ENCODE measurements around the gene FOXP2. TPM values are rescaled to one million over a fixed set of nuclear protein-coding genes. Genes with fewer than 3 reads are reported as not detected.

The FOXP2 gene
- total RNA-seq, 2 donors from 2014 or later = 15.5 to 16.6 TPM

GRCh38 chr7:114718861-114719260 is 304.2 kb downstream of the FOXP2 start:
- no peaks in the 10 kb centered on the region for H3K36me3 ChIP-seq (replicated peaks in 1 of 2; ENCODE audit: insufficient read depth in 1 of 2, low read depth in 2 of 2)
- WGBS, 2 donors = 81 to 84% methylated on average over 3 of the region's 3 CpGs
- H3K27me3 ChIP-seq = no peaks in the 10 kb centered on the region
- H3K9me3 ChIP-seq = no peaks in the 10 kb centered on the region
- no peak overlapping the region for H3K4me3 ChIP-seq
- intact Hi-C loops (cut with DNase I) = no loop called here
- TF ChIP-seq POLR2A (IDR thresholded peaks at IDR 0.05) = no peak
- H3K27ac ChIP-seq = no peak overlapping the region
- DNase-seq (no peak), ATAC-seq (no peak)
- H3K4me1 ChIP-seq = no peaks in the 10 kb centered on the region

DNA sequence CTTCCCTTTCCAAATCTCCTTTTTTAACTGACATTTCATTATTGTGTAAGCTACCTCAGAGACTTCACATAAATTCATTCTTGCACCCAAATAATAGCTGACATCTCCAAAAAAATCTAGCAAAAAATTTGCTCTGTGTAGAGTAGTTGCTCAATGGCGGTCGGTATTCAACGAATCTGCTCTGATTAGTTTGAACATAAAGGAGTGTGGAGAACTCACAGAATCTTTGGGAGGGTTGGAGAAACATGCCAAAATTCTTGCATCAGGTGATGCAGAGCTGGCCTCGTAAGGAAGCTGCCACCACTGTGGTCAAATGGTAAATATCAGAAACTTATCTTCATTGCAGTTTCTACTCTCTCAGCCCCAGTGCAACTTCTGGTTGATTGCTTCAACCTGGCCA is 306.1 kb downstream of the FOXP2 start:
- WGBS, 2 donors = 38 to 42% methylated on average over 4 of the region's 4 CpGs

GRCh38 chr7:114722562-114722961 is 307.9 kb downstream of the FOXP2 start:
- ATAC-seq = no peak
- Histone ChIP-seq H3K4me1 (no peaks in the 10 kb centered on the region), H3K27me3 (no peaks in the 10 kb centered on the region), H3K4me3 (no peak overlapping the region), H3K27ac (no peak overlapping the region), H3K9me3 (no peaks in the 10 kb centered on the region), H3K36me3 (replicated peaks in 1 of 2; ENCODE audit: insufficient read depth in 1 of 2, low read depth in 2 of 2) (no peaks in the 10 kb centered on the region)
- DNase-seq = no peak
- intact Hi-C loops (cut with DNase I) = no loop called here
- TF ChIP-seq, protein P1, sequence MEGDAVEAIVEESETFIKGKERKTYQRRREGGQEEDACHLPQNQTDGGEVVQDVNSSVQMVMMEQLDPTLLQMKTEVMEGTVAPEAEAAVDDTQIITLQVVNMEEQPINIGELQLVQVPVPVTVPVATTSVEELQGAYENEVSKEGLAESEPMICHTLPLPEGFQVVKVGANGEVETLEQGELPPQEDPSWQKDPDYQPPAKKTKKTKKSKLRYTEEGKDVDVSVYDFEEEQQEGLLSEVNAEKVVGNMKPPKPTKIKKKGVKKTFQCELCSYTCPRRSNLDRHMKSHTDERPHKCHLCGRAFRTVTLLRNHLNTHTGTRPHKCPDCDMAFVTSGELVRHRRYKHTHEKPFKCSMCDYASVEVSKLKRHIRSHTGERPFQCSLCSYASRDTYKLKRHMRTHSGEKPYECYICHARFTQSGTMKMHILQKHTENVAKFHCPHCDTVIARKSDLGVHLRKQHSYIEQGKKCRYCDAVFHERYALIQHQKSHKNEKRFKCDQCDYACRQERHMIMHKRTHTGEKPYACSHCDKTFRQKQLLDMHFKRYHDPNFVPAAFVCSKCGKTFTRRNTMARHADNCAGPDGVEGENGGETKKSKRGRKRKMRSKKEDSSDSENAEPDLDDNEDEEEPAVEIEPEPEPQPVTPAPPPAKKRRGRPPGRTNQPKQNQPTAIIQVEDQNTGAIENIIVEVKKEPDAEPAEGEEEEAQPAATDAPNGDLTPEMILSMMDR (IDR thresholded peaks at IDR 0.05) = no peak
- TF ChIP-seq POLR2A (IDR thresholded peaks at IDR 0.05) = no peak

More for the DNA sequence above, 306.1 kb downstream of the FOXP2 start:
- Histone ChIP-seq H3K27ac (no peak overlapping the region), H3K9me3 (no peaks in the 10 kb centered on the region), H3K4me3 (no peak overlapping the region), H3K27me3 (no peaks in the 10 kb centered on the region), H3K36me3 (replicated peaks in 1 of 2; ENCODE audit: insufficient read depth in 1 of 2, low read depth in 2 of 2) (no peaks in the 10 kb centered on the region), H3K4me1 (no peaks in the 10 kb centered on the region)
- TF ChIP-seq, protein P1 (IDR thresholded peaks at IDR 0.05) = no peak
- no peak for TF ChIP-seq POLR2A (IDR thresholded peaks at IDR 0.05)
- ATAC-seq = no peak
- intact Hi-C loops (cut with DNase I) = no loop called here
- DNase-seq = no peak

- intact Hi-C loops (cut with DNase I) = no loop called here
- no peak for DNase-seq
- Histone ChIP-seq H3K27ac (no peak overlapping the region), H3K9me3 (no peaks in the 10 kb centered on the region), H3K36me3 (replicated peaks in 1 of 2; ENCODE audit: insufficient read depth in 1 of 2, low read depth in 2 of 2) (no peaks in the 10 kb centered on the region), H3K27me3 (no peaks in the 10 kb centered on the region), H3K4me1 (no peaks in the 10 kb centered on the region), H3K4me3 (no peak overlapping the region)
- WGBS, 2 donors = 50 to 56% methylated on average over 1 of the region's 1 CpG
- TF ChIP-seq POLR2A (IDR thresholded peaks at IDR 0.05) = no peak
- TF ChIP-seq, protein P1 (IDR thresholded peaks at IDR 0.05) = no peak
- no peak for ATAC-seq
Observed at GRCh38 chr7:114723308-114723707, 308.7 kb downstream of the FOXP2 start.

DNA sequence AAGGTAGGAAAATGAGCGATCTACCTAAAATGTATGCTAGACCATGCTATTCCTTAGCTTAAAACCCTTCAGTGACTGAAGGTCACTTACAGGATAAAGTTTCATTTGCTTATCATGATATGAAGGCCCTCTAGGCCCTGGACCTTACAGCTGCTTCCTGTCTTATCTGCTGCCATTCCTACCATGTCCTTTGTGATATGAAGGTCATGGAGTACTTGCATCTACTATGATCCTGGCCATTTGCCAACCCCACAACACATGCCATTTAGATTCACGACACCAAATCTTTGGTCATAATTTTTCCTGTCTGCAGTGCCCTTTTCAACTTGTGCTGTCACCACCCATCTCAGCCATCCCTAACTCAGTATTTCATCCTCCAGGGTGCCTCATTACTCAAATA is 325.5 kb downstream of the FOXP2 start:
- intact Hi-C loops (cut with DNase I) = no loop called here
- WGBS, 2 donors = 68 to 74% methylated on average over 2 of the region's 2 CpGs
- Histone ChIP-seq H3K4me3 (no peak overlapping the region), H3K27me3 (no peaks in the 10 kb centered on the region), H3K27ac (no peak overlapping the region), H3K9me3 (no peaks in the 10 kb centered on the region), H3K4me1 (no peaks in the 10 kb centered on the region), H3K36me3 (replicated peaks in 1 of 2; ENCODE audit: insufficient read depth in 1 of 2, low read depth in 2 of 2) (no peaks in the 10 kb centered on the region)
- DNase-seq (no peak), ATAC-seq (no peak)
- TF ChIP-seq POLR2A (IDR thresholded peaks at IDR 0.05) = no peak

DNA sequence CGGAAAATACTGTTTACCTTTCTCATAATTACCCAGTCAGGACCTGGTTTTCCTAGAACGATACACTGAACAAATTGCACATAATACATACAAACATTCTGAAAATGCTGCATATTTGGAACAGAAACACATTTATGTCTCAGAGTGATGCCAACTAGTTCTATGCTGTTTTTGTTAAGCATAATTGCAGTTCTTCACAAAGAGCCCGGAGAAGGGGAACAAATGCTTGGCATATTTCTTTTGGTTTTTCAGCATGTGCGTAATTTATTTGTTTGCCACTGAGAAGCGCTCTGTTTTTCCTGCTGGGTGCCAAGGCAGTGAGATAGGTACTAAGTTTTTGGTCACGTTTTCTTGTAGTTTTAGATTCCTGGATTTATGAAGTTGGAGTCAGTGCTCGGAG is 326.3 kb downstream of the FOXP2 start:
- H3K27me3 ChIP-seq = no peaks in the 10 kb centered on the region
- 69 to 73% methylated on average over 7 of the region's 7 CpGs for WGBS, 2 donors

More for the DNA sequence above, 326.3 kb downstream of the FOXP2 start:
- Histone ChIP-seq H3K27ac (no peak overlapping the region), H3K4me1 (no peaks in the 10 kb centered on the region), H3K36me3 (replicated peaks in 1 of 2; ENCODE audit: insufficient read depth in 1 of 2, low read depth in 2 of 2) (no peaks in the 10 kb centered on the region), H3K4me3 (no peak overlapping the region), H3K9me3 (no peaks in the 10 kb centered on the region)
- TF ChIP-seq, protein P1 (IDR thresholded peaks at IDR 0.05) = no peak
- no peak for ATAC-seq
- DNase-seq = no peak
- intact Hi-C loops (cut with DNase I) = no loop called here
